Hematopoietic multipotent progenitor cell treated with erythropoietin and hydrocortisone succinate and interleukin-3 and kit ligand, for 17 days (in vitro differentiated cells): ENCODE results near the gene UTP4.
"Not testable (repeated sequence)": the region's sequence is repeated elsewhere in the genome, so short reads cannot be mapped to it uniquely, and the experiment has no call there.

Experiments used
- DNase-seq: peaks from one replicate; pipeline ENCODE4 v3.0.0-alpha.2; 2015; ENCODE audit warnings: low spot score

Gene UTP4

DNA sequence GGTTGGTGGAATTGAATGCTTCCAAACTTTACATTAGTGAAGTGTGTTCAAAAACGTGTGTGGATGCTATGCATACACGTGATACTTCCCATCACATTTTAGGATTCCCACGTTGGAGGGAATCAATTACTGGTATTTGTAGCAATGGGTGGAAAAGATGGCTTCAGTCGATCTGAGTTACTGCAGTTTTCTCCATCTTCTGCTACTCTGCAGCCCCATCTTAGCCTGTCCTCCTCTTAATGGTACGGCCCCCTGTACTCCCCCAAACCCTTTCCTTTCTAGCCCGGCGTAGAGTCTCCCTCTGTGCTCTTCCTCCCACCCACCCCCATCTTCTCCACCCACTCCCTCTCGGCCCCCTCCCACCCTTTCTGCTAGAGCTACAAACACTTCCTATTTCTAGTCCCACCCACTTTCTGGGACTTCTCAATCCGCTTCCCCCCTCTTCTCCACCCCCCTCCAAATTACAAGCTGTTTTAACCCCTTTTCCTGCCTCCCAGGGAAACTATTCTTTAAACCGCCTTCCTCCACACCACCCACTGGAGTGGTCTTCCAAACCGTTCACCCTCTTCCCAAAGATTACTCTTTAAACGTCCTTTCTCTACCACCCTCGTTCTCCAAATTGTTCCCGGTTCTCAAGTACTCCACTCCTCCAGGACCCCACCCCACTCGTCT lies 1.1 kb upstream of the UTP4 start:
- no peak for DNase-seq

DNA sequence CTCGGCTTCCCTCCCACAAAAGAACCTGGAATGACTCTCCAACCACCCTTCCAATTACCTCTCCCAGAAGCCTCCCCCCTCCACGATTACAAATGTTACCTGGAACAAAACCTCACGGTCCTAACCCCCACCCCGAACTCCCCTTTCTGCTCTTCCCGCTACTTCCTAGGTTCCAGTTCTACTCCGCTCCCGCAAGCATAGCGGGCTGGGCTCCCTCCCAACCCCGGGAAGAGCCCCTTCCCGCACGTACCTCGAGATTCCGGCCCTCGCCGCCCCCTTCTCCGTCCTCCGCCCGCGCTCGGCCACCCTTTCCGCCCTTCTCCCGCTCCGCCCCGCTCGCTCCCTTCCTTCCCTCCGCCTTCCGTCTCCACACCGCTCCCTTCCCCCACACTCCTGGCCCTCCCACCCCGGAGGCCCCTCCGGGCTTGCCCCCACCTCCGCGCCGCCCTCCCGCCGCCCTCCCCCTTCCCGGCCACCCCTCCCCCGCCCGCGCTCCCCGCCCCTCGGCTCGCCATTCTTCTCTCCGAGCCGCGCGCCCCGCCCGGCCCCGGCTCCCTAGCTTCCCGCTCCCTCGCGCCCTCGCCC lies 518 bp upstream of the UTP4 start:
- no peak for DNase-seq

DNA sequence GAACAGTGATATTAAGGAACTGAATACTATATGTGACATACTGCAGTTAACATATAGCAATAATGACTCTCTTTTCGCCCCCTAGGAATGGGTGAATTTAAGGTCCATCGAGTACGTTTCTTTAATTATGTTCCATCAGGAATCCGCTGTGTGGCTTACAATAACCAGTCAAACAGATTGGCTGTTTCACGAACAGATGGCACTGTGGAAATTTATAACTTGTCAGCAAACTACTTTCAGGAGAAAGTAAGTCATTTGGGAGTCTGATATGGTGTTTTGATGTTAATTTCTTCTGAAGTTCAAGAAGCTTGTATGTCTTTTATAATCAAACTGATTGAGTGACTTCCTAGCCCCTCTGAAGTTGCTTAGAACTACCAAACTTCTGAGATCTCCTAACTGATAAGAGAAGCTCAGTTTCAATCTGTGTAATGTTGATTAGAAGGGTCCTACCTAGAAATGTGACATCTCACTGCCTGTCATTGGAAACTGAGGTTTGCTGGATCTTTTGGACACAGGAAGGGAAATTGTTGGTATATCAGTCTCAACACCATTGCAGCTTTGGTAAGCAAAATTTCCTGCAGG lies 1.0 kb downstream of the UTP4 start:
- DNase-seq, result no peak

DNA sequence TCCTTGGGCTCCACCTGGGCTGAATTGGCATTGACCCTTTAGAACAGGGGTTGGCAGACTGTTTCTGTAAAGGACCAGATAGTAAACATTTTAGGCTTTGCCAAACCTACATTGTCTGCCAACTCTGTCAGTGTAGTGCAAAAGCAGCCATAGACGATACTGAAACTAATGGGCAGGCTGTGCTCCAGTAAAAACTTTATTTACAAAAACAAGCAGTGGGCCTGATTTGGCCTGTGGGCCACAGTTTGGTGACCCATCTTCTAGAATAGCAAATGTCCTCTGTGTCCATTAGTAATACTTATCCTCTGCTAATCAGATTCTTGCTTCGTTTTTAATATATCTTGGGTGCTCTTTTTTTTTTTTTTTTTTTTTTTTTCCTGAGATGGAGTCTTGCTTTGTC lies 6.2 kb downstream of the UTP4 start:
- no peak for DNase-seq

DNA sequence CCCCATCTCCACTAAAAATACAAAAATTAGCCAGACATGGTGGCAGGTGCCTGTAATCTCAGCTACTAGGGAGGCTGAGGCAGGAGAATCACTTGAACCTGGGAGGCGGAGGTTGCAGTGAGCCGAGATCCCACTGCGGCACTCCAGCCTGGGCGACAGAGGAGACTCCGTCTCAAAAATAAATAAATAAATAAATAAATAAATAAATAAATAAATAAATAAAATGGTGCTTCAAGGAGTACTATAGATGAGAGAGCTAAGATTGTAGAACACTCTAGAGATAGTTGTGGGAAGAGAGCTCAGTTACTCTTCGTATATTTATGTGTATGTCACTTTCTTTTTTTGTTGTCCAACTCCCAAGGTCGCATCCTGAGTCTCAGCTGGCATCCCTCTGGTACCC lies 7.0 kb downstream of the UTP4 start:
- not testable (repeated sequence) for DNase-seq

DNA sequence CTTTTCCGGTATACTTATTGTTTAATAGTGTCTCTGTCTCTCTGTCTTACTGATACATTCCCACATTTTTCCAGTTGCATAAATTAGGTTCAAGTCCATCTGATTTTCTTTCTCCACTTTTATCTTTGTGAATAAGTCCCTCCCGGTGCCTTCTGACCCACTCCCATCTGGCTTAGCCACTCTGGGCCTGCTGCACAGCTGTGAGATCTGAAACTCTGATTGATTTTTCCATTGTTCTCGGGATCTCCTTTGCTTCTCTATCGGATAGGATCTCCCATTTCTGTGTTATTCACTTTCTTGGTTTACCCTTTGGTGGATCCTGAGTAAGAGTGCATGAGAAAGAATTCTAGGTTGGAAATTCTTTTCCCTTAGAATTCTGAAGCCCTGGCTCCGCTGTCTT lies 8.6 kb downstream of the UTP4 start:
- DNase-seq, result no peak

DNA sequence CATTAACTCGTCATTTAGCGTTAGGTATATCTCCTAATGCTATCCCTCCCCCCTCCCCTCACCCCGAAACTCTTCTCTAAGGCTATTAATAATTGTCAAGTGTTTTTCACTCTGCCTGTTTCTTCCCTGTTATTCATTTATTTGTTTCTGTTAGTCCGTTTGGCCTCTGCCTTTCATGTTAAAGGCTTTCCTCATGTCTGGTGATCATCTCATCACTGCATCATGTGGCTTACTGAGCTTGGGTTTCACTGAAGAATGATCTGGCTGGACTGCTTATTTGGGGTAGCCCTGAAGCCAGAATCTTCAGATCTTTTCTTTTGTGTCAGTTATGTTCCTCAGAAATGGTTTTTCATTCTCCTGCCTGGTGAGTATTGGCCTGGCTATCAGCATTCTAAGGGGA lies 9.5 kb downstream of the UTP4 start:
- DNase-seq, result no peak

DNA sequence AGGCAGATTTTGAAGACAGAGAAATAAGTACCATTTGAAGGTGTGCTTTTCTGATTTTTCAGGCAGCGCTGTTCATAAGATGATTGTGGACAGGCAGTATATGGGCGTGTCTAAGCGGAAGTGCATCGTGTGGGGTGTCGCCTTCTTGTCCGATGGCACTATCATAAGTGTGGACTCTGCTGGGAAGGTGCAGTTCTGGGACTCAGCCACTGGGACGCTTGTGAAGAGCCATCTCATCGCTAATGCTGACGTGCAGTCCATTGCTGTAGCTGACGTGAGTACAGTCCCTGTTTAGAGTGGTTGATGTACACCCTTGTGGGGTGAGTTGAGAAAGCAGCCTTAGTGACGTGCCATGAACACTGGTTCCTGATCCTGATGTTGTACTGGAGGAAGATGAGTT lies 10.7 kb downstream of the UTP4 start:
- no peak for DNase-seq

DNA sequence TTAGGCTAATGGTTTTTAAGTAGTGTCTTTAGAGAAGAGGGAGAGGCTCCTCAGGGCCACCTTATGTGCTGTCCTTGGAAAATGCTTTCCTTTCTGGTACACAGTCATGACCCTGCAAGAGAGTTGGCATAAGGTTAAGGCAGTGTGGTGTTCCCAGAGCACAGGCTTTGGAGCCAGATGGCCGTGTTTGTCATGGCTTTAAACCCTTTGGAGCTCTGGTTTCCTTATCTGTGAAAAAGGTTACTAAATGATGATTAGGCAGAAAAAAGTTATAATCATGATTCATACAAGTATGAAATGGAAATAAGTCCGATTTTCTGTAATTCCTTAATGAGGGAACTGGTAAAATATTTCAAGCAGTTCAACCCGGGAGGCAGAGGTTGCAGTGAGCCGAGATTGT lies 13.2 kb downstream of the UTP4 start:
- no peak for DNase-seq

DNA sequence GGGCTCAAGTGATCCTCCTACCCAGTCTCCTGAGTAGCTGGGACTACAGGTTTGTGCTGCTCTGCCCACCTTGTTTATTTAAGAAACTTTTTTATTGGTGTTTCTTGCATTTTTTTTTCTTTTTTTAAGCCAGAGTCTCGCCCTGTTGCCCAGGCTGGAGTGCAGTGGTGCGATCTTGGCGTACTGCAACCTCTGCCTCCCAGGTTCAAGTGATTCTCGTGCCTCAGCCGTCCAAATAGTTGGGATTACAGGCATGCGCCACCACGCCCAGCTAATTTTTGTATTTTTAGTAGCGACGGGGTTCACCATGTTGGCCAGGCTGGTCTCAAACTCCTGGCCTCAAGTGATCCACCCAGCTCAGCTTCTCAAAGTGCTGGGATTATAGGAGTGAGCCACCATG lies 17.2 kb downstream of the UTP4 start:
- not testable (repeated sequence) for DNase-seq

DNA sequence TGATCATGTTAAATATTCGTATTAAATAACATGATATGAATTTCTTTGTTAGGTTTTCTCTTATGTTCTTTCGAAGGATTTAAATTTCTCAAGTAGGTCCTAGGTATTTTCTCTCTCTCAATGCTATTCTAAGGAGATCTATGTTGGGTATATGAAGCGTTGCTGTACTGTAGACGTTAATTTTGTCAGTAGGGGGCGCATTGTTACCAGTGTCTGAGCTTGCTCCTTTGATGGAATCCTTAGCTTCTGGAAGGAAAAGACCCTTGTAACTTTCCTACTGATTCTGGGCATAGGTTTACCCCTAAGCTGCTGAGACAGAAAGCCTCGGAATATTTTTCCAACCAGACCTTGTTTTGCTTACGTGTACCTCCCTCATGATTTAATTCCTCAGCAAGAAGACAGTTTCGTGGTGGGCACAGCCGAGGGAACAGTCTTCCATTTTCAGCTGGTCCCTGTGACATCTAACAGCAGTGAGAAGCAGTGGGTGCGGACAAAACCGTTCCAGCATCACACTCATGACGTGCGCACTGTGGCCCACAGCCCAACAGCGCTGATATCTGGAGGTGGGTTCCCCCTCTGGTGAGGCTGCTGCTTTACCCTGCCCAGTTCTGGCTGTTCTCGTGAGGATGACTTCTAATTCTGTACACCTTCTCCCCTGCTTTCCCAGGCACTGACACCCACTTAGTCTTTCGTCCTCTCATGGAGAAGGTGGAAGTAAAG lies 17.9 kb downstream of the UTP4 start:
- DNase-seq, result peak; percentile 72

DNA sequence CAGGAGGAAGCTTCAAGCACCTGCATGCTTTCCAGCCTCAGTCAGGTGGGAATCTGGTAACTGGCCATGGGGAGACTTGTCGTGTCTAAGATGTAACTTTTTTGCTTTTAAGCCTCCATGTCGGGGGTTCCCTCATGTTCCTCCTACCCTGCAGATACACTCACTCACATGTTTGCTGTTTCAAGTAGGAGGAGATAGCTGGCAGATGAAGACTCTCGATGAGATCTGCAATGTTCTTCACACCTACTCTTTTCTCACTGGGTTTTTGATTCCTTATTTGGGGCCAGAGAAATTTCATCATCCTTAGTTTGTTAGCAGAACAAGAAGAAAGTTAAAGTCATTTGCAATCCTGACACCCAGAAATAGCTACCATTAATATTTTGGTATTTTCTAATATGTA lies 24.7 kb downstream of the UTP4 start:
- DNase-seq, result no peak

DNA sequence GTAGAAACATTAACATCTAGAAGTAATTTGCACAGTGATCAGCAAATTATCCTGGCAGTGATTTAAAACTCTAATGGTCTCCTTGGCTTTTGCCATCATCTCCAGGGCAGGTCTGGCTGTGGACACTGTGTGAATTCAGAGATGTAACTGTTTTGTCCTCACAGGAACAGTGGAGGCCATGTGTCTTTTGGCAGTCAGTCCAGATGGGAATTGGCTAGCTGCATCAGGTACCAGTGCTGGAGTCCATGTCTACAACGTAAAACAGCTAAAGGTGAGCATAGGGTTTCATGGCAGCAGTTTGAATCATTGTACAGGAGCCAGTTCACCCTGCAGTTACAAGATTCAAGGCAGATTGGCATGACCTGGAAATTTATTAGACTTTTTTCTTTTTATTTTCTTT lies 27.7 kb downstream of the UTP4 start:
- no peak for DNase-seq

DNA sequence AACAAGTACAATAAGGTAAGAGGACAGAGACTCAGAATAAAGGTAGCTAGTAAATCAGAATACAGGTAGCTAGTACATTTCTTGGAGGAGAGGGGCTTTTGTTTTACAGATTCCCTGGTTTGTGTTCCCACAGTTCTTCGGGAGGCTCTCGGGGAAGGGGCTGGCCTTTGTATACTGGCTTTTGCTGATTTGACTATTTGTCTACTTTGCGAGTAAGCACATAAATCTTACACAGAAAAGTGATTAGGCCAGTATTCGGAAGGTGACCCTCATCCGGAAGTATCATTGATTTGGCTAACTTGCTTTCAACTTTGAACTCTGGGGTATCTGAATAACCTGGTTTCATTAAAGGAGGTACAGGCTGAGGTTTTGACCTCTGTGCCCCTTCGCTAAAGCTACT lies 33.1 kb downstream of the UTP4 start:
- no peak for DNase-seq

DNA sequence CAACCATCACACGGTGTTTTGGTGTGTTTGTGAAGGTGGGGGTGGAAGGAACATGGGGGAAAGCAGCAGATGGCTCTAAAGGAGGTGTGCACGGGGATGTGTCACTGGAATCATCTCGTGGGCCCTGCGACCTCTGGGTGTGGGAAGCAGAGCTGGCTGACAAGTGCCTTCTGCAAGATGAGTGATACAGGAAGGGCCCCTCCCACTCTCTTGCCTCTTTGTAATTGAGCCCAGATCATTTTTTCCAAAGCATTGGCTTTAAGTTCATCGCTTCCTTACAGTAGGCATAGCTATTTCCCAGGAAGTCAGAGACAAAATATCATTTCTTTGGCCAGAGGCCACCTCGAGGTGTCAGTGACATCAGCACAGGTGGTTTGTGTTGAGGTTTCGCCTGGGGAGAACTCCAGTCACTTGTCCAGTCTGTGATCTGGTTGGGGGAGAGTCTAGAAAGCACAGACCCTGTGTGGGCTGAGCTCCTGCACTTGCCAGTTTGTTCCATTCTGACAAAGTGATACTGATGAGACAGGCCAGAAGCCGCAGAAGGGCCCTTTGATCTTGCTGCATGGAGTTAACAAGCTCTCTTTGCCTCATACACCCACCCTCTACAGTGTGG lies 33.9 kb downstream of the UTP4 start:
- no peak for DNase-seq

DNA sequence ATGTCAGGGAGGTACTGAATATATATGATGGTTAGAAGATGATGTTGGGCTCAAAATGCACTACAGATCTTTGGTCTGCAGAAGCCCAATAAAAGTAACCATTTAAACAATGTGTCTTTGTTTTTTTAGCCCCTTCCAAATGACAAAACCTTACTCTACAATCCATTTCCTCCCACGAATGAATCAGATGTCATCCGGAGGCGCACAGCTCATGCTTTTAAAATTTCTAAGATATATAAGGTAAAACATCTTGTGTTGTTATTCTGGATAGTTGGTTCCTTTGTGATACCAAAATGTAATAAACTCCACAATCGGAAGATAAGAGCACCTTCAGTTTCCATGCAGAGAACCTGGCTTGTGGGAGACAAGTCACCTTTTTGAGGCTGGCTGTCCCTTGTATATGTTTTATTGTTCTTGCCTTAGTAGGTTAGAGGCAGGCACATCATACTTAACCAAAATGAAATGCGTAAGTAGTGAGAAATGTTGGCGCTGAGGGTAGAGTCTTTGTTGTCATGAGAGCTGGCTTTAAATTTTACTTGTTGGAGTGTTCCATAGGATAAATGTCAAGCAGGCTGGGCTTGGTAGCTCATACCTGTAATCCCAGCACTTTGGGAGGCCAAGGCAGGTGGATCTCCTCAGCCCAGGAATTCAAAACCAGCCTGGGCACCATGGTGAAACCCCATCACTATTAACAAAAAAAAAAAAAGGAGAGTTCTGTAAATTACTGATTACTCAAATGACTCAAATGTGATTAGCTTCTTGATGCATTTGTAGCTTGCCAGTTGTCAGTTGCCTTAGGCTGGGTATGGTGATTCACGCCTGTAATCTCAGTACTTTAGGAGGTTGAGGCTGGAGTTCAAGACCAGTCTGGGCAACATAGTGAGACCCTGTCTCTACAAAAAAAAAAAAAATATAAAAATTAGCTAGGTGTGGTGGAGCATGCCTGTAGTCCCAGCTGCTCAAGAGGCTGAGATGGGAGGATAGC lies 34.8 kb downstream of the UTP4 start:
- no peak for DNase-seq

DNA sequence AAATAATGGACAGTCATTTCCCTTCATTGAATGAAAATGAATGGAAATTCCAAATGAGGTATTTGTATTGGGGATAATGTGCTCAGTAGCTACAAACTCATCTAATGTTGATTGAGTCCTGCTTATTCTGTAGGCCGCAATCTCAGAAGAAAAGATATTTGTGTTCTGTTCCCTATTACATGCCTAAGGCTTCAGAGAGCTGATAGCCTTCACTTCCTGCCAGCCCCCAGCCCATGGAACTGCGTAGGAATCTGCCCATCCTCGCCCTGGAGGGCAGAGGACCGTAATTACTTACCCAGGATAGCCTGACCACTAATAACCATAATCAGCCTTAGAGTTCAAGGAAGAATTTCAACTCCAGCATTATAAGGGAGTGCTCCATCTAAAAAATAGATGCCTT lies 36.6 kb downstream of the UTP4 start:
- no peak for DNase-seq

DNA sequence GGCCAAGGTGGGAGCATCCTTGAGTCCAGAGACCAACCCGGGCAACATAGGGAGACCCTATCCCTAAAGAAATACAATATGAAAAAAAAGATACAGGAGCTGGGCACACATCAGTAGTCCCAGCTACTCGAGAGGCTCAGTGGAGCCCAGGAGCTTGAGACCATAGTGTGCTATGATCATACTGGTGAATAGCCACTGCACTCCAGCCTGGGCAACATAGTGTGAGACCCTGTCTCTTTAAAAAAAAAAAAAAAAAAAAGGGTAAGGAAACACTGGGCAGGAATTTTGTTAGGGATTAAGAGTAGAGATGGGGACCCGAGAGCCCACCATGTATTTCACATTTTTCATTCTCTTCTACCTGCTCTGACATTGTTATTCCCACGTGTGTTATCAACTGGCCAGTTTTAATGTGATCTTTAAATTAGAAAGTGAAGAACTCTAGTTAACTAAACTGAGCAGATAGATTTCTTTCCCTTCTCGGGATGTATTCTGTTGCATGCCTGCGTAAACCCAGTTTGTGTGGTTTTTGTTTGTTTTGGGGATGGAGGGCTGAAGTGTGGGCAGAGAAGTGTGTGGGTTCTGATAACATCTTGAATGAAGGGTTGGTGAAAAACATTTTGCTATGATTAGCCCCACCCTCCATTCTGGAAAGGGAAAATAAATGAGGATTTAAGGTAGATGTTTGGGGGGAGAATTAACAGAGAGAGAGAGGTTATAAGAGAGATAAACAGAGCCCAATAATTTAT lies 37.3 kb downstream of the UTP4 start:
- no peak for DNase-seq

DNA sequence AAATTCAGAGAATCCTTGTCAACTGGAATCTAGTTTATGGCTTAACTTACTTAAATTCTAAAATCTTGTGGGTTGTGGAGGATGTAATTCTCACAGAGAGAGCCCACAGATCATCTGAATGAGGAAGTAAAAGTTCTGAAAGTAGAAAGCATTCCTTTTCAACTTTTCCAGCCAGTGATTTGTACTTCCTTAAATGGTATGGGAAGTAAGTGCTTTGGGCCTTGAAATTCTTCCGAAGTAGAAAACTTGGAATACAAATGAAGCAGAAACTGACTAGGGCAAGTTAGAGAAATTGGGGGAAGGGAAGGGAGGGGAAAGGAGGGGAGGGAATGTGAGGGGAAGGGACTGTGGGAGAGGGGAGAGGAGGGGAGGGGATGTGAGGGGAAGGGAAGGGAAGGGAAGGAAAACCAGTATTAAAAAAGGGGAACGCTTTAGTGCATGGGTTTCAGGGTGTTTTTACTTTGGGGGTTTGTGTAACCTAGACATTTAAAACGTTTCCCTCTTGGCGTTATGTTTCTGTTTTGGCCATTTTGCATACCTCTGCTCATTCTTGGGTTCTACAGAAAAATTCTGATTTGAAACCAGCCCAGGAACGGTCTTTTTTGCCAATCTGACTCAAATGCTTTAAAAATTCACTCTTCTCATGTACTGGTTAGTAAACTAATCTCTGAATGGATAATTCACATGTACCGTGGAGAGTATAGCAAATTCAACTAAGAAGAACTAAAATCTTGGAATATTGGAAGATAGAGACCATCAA lies 39.1 kb downstream of the UTP4 start:
- no peak for DNase-seq
